K562 (cell line): ENCODE results near the gene DNAH1. TPM values are rescaled to one million over a fixed set of nuclear protein-coding genes. Genes with fewer than 3 reads are reported as not detected.

Source experiments
- NFATC3 ChIP-seq: fragments of 450-650 bp; IDR thresholded peaks from 2 replicates; pipeline ENCODE4 v1.6.1; 2017; ENCODE audit warnings: mild to moderate bottlenecking
- NR3C1 ChIP-seq: sonication (generic); formaldehyde crosslinking; IDR thresholded peaks from 2 replicates; pipeline ENCODE4 v1.8.1; 2022; ENCODE audit warnings: missing genetic modification reagents
- RHOXF2B ChIP-seq: fragments of 250-450 bp; sonication (Bioruptor Pico); conservative IDR thresholded peaks from 2 replicates; pipeline ENCODE4 v1.5.1; 2021
- ZBTB40 ChIP-seq, 2 experiments: fragments of 450-650 bp in 1 of 2; sonication (generic) in 1 of 2; formaldehyde crosslinking in 1 of 2; IDR thresholded peaks; 2 replicates each; pipeline versions ENCODE4 v1.7.1 to v1.9.0; 2016 to 2022; ENCODE audit warnings: inconsistent platforms in 1 of 2, mild to moderate bottlenecking in 1 of 2, missing genetic modification reagents in 1 of 2
- ZNF174 ChIP-seq: fragments of 250-450 bp; sonication (Bioruptor Pico); IDR thresholded peaks from 2 replicates; pipeline ENCODE4 v1.4.0; 2020; ENCODE audit warnings: mild to moderate bottlenecking
- ZNF217 ChIP-seq: sonication (generic); formaldehyde crosslinking; IDR thresholded peaks from 2 replicates; pipeline ENCODE4 v1.8.0; 2022; ENCODE audit warnings: mild to moderate bottlenecking, missing genetic modification reagents
- ZNF232 ChIP-seq: sonication (generic); formaldehyde crosslinking; IDR thresholded peaks from 2 replicates; pipeline ENCODE4 v1.8.0; 2022; ENCODE audit warnings: mild to moderate bottlenecking, missing genetic modification reagents
- ZNF583 ChIP-seq: fragments of 250-450 bp; sonication (Bioruptor Pico); IDR thresholded peaks from 2 replicates; pipeline ENCODE4 v1.4.0; 2020
- polyA plus RNA-seq, 8 experiments: library from polyadenylated mRNA; depleted of rRNA in 4 of 8; stranded (reverse) in 5 of 8; unstranded in 3 of 8; fragments of >200 nt; fragmentation: Nextera tagmentation in 2 of 8; fragmentation: Illumina TruSeq in 1 of 8; extraction: Ambion mirVana in 2 of 8; extraction: Trizol in 1 of 8; gene quantifications; 2 replicates each; pipeline versions ENCODE4 v1.2.1 to v1.2.3, GENCODE V29; 2011 to 2014; ENCODE audit warnings: inconsistent platforms in 1 of 8, missing spikeins in 1 of 8
- total RNA-seq, 7 experiments: library from RNA; depleted of rRNA in 6 of 7; stranded (reverse); fragments of >200 nt in 6 of 7; fragmentation: Illumina TruSeq in 2 of 7; extraction: Trizol in 2 of 7; gene quantifications; 2 replicates each; pipeline versions ENCODE4 v1.2.1 to v1.2.3, GENCODE V29; 2011 to 2021; ENCODE audit warnings: low replicate concordance in 1 of 7

Gene DNAH1
- total and polyA plus RNA-seq, 9 of the 15 experiments (the other 6 are each of a cell fraction or from before 2014, with no cell fraction given) = 0.04 to 0.84 (median 0.50) TPM

DNA sequence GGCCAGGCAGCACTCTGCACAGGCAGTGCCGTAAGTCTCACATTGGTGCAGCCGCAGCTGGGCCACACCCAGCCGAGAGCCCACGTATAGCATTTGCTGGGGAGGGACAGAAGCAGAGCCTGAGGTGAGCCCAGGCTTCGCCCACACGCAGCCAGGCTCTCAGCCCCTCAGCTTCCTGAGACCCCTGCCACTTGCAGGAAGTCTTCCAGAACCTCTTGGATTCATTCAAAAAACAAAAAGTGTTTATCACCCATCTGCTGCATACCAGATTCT, 121.9 kb downstream of the DNAH1 start (continued):
- no peak for TF ChIP-seq ZBTB40 (IDR thresholded peaks at IDR 0.05)
- no peak for TF ChIP-seq ZBTB40 (CRISPR knock-in tag; IDR thresholded peaks at IDR 0.05)
- TF ChIP-seq ZNF174 (CRISPR knock-in tag) = no peak
- no peak for TF ChIP-seq ZNF217
- TF ChIP-seq NFATC3 = no peak
- no peak for TF ChIP-seq ZNF583 (CRISPR knock-in tag)
- no peak for TF ChIP-seq RHOXF2B (CRISPR knock-in tag)
- no peak for TF ChIP-seq NR3C1
- TF ChIP-seq ZNF232 (CRISPR knock-in tag) = no peak
